HG02870 (cell line): ENCODE measurements around the gene PIEZO1.

ENCODE experiments used
- ATAC-seq: cut with Tn5 transposase; IDR thresholded peaks from one replicate; pipeline ENCODE4 v1.9.1; 2021; ENCODE audit warnings: mild to moderate bottlenecking, moderate library complexity; ENCODE audit not compliant: unreplicated experiment

PIEZO1 gene

DNA sequence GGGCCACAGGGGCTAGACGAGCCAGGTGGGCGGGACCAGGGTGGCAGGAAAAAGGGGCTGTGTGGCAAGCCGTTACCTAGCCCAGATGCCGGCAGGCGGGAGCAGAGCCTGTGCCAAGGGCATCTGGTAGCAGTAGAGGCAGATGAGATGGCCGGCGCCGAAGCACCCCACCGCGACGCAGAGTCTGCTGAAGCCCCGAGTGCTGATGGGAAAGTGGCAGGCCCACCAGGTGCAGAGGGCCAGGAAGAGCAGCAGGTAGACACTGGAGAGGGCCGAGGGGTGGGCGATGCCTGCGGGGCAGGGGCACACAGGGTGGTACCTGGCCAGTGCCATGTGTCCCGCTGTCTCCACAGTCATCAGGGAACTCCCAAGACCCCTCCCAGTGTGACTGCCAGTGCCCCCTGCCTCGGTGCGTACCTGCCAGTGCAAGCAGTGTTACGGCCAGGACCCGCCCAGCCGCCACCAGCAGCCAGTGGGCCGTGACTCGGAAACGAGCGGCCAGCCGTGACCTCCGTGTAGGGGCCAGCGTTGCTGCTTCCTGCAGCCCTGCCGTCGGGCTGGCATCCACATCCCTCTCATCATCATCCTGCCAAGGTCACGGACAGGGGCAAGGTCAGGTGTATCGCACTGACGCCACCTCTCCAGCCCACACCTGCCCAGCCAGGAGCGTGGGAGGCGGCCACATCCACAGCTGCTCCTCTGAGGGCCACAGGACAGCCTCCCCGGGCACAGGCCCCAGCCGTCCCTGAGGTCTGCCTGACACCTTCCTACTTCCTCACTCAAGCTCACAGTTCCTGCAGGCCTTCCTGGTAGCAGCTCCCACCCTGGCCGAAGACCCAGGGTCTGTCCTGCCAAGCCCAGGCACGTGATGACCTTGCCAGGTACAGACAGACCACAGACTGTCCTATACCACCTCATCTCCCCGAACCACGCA lies 46.6 kb downstream of the PIEZO1 start:
- ATAC-seq: no peak

DNA sequence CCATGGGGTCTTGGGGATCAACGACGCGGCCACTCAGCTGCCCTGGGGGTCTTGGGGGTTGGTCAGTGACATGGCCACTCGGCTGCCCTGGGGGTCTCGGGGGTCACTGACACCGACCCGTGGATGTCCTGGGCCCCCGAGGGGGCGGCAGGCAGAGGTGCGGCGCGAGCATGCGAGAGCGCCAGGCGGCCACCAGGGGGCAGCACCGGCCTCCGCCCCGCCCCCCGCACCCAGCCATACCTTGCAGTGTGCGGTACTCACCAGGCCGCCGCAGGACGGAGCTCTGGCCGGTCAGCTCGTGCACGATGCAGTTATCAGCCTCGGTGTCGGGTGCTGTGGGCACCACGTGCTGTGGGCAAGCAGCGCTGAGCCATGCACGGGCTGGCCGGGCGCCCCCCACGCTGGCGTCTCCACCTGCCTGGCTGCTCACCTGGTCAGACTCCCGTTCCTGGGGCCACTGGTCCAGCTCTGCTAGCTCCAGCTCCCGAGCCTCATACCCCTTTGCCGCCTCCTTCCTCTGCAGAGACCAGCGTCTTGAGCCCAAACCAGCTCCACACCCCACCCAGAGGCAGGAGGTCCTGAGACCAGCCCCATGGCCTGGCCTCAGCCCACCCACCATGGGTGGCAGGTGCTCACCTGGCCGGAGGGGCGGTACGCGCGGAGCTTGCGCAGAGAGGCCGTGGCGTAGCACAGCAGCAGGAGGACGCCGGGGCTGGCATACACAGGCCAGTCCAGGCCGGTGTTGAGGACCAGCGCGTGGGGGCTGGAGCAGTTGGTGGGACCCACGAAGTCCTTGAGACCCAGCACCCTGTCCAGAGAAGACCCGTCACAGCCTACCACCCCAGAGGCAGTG lies 47.5 kb downstream of the PIEZO1 start:
- peak; percentile 55 for ATAC-seq

- ATAC-seq: no peak
Measured at GRCh38 chr16:88736496-88736895, 48.5 kb downstream of the PIEZO1 start.

DNA sequence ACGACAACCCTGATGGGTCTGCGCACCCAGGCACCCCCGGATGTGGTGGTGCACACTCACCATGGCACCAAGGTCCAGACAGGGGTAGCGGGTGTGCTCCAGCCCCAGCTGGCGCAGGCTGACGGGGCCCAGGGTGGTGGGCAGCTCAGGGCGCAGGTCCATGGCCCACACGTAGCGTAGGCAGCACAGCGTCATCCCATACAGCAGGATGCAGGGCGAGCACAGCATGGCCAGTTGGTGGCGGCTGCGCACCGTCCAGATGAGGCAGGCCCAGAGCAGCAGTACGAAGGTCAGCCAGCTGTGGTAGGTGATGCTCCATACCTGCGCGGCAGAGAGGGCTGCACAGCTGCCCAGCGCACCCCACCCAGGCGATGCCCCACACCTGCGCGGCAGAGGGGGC lies 48.9 kb downstream of the PIEZO1 start:
- ATAC-seq: no peak

DNA sequence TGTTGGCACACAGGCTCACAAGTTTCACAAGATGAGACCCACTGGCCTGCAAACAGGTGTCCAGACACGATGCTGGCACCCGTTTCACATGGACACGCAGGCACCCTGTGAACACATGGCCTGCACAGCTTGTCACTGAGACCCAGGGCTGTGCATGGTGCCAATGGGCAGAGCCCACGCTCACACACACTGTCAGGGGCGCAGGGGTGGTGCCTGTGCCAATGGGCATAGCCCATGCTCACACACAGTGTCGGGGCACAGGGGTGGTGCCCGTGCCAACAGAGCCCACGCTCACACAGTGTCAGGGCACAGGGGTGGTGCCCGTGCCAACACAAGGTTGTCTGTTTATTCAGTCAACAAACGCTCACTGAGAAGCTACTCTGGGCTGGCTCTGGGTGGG lies 49.4 kb downstream of the PIEZO1 start:
- no peak for ATAC-seq

- no peak for ATAC-seq
Measured at GRCh38 chr16:88735121-88735520, 49.9 kb downstream of the PIEZO1 start.

GRCh38 chr16:88734361-88734728 lies 50.7 kb downstream of the PIEZO1 start:
- no peak for ATAC-seq

DNA sequence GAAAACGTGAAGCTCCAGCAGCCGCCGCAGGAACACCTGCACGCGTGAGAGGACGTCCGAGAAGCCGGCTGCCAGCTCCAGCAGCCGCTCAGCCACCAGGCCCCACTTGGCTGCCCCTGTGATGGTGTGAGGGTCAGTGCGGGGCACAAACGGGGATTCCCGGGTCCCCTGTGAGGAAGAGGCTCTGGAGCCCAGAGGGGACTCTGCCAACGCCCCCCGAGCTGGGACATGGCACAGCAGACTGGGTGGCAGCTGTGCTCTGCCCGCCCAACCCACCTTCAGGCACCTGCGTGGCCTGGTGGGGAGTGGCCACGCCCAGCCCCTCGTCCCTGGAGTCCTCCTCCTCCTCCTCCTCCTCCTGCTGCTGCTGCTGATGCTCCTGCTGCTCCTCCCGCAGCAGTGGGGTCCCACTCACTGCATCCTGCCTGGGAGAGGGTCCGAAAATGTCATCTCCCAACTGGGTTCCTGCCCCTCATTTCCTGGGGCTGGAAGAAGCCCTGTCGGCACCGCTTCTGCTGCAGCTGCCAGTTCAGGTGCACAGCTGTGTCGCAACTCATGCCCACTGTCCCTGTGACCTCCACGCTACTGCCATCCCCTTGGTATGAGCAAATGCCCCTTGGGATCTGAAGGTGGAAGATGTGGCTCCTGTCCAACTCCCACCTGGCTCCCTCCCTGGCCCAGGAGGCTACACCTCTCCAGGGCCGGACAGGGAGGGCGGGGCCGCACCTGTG lies 51.2 kb downstream of the PIEZO1 start:
- no peak for ATAC-seq

GRCh38 chr16:88732961-88733294 lies 52.1 kb downstream of the PIEZO1 start:
- ATAC-seq: no peak

DNA sequence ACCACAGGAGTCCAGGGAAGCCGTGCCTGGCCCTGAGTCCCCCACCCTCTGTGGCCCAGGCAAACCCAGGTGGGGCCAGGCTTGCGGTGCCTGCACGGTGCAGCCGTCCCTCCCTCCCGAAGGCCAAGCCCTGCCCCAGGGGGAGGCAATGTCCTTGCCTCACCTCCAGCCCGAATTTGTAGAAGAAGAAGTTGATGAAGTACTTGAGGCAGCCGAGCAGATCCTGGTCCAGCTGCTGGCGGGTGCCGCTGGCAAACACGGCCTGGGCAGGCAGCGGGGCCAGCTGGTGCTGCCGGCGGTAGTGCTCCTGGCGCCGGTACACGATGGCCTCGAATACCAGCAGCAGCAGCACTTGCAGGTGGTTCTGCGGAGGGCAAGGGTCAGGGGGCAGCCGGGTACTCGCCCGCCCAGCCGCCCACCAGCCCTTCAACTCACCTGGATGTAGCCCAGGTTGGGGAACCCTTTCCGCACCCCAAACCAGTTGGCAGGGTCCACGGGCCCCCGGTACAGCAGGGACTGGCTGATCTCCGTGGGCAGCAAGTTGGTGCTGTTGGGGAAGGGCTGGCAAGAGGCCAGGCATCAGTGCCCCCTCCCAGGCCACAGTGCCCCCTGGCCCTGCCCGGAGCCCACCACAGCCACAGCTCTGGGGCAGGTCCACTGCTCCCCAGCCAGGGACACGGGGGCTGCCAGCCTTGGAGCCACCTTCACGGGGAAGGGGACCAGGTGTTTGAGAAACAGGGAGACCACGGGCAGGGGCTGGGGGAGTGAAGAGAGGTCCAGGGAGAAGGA lies 52.7 kb downstream of the PIEZO1 start:
- ATAC-seq: no peak

DNA sequence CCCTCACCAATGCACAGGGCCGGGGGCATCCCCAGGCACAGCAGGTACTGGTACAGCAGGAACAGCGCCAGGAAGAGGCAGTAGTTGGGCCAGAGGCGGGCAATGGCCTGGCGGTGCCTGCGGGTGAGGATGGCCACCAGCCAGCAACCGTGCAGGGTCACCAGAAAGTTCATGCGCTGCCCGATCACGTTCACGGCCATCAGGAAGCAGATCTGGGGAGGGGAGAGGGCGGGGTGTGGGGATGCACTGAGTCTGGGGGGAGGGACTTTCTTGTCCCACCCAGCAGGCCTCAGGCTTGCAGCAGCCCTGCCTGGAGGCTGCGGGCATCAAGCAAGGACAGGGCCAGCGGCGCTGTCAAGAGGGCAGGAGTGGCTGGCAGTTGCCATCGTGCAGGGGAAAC lies 53.3 kb downstream of the PIEZO1 start:
- ATAC-seq: no peak

DNA sequence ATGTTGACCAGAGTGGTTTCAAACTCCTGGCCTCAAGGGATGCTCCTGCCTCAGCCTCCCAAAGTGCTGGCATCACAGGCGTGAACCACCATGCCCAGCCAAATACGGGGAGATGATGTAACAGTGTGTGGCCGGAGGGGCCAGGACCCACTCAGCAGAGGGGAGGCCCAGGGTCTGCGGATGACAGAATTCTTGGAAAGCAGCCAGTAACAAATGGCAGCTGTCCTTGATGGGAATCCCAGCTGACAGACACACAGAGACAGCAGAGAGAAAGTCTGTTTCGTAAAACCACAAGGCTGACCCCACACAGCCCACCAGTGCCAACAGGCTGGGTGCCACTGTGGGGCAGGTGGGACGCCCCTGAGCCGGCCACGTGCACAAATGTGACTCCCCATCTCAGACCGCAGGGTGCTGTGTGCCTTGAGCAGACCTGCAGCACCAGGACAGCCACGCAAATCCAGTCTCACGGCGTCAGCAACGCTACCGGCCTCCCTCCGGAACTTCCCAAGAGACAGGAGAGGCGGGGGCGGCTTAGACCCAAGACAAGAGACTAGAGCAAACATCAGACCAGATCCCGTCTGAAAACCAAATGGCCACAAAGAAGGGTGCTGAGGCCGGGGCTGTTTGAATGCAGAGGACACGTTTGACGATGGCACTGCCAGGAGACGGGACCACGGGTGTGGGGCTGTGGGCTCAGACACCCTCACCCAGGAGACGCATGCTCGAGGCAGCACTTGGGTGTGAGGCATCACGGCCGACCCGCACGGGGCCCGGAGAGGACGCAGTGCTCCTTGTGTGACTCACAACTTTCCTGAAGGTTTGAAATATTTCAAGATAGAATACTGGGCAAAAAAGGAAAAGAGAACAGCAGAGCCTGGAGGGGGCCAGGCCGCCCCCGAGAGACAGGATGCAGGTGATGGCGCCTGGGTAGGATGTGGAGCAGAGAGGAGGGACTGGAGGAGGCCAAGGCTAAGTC lies 54.1 kb downstream of the PIEZO1 start:
- ATAC-seq: no peak

DNA sequence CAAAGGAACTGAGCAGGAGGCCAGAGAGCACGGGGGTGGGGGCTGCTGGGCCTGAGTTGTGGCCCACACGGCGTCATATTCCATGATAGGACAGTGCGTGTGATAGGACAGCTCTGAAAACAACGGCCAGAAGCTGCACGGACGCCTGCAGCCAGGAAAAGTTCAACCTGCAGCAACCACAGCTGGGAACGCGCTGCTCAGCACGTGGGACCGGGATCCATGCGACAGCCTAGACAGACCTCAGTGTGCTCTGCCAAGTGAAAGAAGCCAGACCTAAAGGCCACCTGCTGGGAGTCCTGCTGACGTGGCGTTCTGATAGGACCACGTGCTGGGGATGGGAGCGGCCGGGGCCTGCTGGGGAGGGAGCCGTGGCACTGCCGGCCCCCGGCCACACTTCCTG lies 57.1 kb downstream of the PIEZO1 start:
- ATAC-seq: no peak

DNA sequence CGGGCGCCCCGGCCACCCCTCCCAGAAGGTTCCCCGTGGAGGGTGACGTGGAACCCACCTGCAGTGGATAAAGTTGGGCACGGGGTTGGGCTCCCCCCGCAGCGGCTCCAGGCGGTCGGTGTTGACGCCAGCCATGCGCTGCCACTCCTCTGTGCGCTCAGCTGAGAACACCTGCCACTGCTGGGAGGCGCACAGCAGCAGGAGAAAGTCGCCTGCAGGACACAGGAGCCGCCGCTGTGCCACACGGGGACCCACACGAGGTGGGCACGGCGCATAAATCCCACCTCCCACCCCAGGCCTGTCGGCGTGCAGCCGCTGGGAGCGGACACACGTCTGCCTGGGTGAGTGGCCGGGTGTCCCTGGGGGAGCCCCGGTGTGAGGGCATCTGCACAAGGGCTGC lies 58.0 kb downstream of the PIEZO1 start:
- no peak for ATAC-seq

DNA sequence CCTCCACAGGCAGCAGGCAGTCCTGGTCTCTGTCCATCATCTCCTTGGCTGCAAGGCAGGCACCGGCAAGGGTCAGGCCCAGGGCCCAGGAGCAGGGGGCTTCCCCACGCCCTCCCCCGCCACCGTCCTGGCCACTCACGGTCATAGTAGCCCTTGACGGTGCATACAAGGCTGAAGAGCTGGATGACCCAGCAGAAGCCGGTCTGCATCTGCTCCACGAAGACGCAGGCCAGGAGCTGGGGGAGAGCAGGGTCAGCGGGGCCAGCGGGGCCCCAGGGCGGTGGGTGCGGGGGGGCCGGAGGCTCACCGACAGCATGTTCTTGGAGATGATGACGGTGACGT lies 58.6 kb downstream of the PIEZO1 start:
- no peak for ATAC-seq

DNA sequence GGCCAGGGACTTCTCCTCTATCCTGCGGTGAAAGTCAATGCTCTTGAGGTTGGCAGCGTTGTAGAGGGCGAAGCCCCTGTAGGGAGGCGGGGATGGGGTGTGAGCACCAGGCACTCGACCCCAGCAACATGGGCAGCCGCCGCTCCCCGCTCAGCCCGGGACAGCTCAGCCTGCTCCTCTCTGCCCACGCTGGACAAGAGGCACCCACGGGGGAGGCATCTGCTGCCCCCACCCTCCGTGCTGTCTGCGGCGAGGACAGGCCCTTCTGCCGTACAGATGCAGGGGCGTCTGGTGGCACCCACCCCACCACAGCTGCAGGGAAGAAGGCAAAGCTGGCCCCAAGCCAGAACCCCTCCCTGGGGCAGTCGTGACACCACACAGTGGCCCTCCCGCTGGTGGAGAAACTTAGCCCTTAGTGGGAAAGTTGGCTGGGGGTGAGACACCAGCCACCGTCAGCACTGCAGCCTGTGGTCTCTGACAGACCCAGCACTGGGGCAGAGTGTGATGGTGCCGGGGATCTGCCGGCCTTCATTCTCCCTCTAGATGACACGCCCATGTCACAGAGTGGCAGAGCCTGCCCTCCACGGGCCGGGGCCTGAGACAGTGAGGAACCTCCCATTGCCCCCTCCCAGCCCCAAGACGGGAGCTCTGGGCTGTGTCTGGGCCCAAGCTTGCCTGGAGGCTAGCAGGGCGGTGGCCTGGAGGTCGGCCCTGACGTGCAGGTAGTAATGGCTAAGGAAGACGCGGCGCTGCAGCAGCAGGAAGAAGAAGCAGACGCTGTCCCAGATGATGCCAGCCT lies 59.2 kb downstream of the PIEZO1 start:
- no peak for ATAC-seq

GRCh38 chr16:88724855-88725555 lies 60.0 kb downstream of the PIEZO1 start:
- no peak for ATAC-seq

- no peak for ATAC-seq
Measured at GRCh38 chr16:88723911-88724310, 61.1 kb downstream of the PIEZO1 start.
